ENCODE data around the gene MYOF. TPM values are rescaled to one million over a fixed set of nuclear protein-coding genes. Genes with fewer than 3 reads are reported as not detected.
"Not testable (repeated sequence)": the region's sequence is repeated elsewhere in the genome, so short reads cannot be mapped to it uniquely, and the experiment has no call there.

The MYOF gene
- total RNA-seq, 1 experiment from 2014 or later, result 376 TPM

- intact Hi-C loops (cut with micrococcal nuclease; ENCODE audit: unreplicated experiment), result no loop called here
- no peak for DNase-seq (ENCODE audit: low read depth, low spot score)
- no peak for ATAC-seq
Observed at GRCh38 chr10:93363891-93364648, 118.1 kb downstream of the MYOF start.

GRCh38 chr10:93358398-93358797, 123.7 kb downstream of the MYOF start:
- H3K4me3 ChIP-seq (ENCODE audit: low read depth in 2 of 2, low read length in 2 of 2); H3K4me1 ChIP-seq (ENCODE audit: control insufficient read depth, insufficient read depth, low read length); in situ Hi-C loops (cut with HindIII; ENCODE audit: low pct_unique_long_range_greater_than_20kb, low sequenced_read_pairs); BruUV-seq (replicated peaks); H3K27ac ChIP-seq (ENCODE audit: low read length); H3K9me3 ChIP-seq (ENCODE audit: control insufficient read depth, insufficient read depth, low read depth, low read length); intact Hi-C loops (cut with micrococcal nuclease; ENCODE audit: unreplicated experiment); DNase-seq (ENCODE audit: low read depth, low spot score); H3K27me3 ChIP-seq (ENCODE audit: control insufficient read depth, insufficient read depth, low read length); ATAC-seq: not testable (repeated sequence)
- CTCF ChIA-PET, result interaction anchor here (0.5 kb wide), 1 partner anchor 97 kb away, joined by 9 read pairs; no protein-coding TSS in a partner anchor
- peaks cover 71% of the 10 kb centered on the region for H3K36me3 ChIP-seq (ENCODE audit: control insufficient read depth, insufficient read depth, low read length)
- POLR2A ChIA-PET, result interaction anchor here (0.5 to 0.6 kb wide), 3 partner anchors 10 to 146 kb away, joined by 3 to 13 read pairs (median 11); no protein-coding TSS in a partner anchor

More at GRCh38 chr10:93363891-93364648, 118.1 kb downstream of the MYOF start:
- no TSS peak for BruUV-seq (replicated peaks)
- Histone ChIP-seq H3K36me3 (ENCODE audit: control insufficient read depth, insufficient read depth, low read length) (peaks cover 66% of the 10 kb centered on the region), H3K4me3 (ENCODE audit: low read depth in 2 of 2, low read length in 2 of 2) (no peak overlapping the region), H3K27ac (ENCODE audit: low read length) (no peak overlapping the region), H3K4me1 (ENCODE audit: control insufficient read depth, insufficient read depth, low read length) (no peaks in the 10 kb centered on the region), H3K9me3 (ENCODE audit: control insufficient read depth, insufficient read depth, low read depth, low read length) (no peaks in the 10 kb centered on the region), H3K27me3 (ENCODE audit: control insufficient read depth, insufficient read depth, low read length) (no peaks in the 10 kb centered on the region)
- in situ Hi-C loops (cut with HindIII; ENCODE audit: low pct_unique_long_range_greater_than_20kb, low sequenced_read_pairs), result no loop called here
- CTCF ChIA-PET, result no interaction called here
- POLR2A ChIA-PET, result no interaction called here
- TF ChIP-seq TCF7L2 (IDR thresholded peaks at IDR 0.05; ENCODE audit: low read depth, low read length) (no peak), REST (IDR thresholded peaks at IDR 0.05; ENCODE audit: insufficient read depth in 1 of 2, low read depth in 2 of 2, low read length in 1 of 2) (no peak), SIN3A (IDR thresholded peaks at IDR 0.05; ENCODE audit: borderline replicate concordance, insufficient read depth, low read depth, low read length) (no peak), CTCF (IDR thresholded peaks at IDR 0.05) (no peak), POLR2AphosphoS5 (IDR thresholded peaks at IDR 0.05; ENCODE audit: low read depth, low read length) (no peak)

GRCh38 chr10:93357680-93358079, 124.5 kb downstream of the MYOF start:
- DNase-seq (ENCODE audit: low read depth, low spot score), result no peak
- BruUV-seq (replicated peaks), result no TSS peak

More at GRCh38 chr10:93357680-93358079, 124.5 kb downstream of the MYOF start:
- H3K4me3 ChIP-seq (ENCODE audit: low read depth in 2 of 2, low read length in 2 of 2), result no peak overlapping the region
- TF ChIP-seq SIN3A (IDR thresholded peaks at IDR 0.05; ENCODE audit: borderline replicate concordance, insufficient read depth, low read depth, low read length) (no peak), REST (IDR thresholded peaks at IDR 0.05; ENCODE audit: insufficient read depth in 1 of 2, low read depth in 2 of 2, low read length in 1 of 2) (no peak), TCF7L2 (IDR thresholded peaks at IDR 0.05; ENCODE audit: low read depth, low read length) (no peak), CTCF (IDR thresholded peaks at IDR 0.05) (peak; percentile 73)
- H3K4me1 ChIP-seq (ENCODE audit: control insufficient read depth, insufficient read depth, low read length), result no peaks in the 10 kb centered on the region
- no peak overlapping the region for H3K27ac ChIP-seq (ENCODE audit: low read length)
- H3K9me3 ChIP-seq (ENCODE audit: control insufficient read depth, insufficient read depth, low read depth, low read length), result no peaks in the 10 kb centered on the region
- intact Hi-C loops (cut with micrococcal nuclease; ENCODE audit: unreplicated experiment), result no loop called here
- POLR2A ChIA-PET, result no interaction called here
- H3K36me3 ChIP-seq (ENCODE audit: control insufficient read depth, insufficient read depth, low read length), result peaks cover 74% of the 10 kb centered on the region
- 0 out of 2 replicates have a peak, but pooled peaks have one; percentile 64 for ATAC-seq
- H3K27me3 ChIP-seq (ENCODE audit: control insufficient read depth, insufficient read depth, low read length), result no peaks in the 10 kb centered on the region
- in situ Hi-C loops (cut with HindIII; ENCODE audit: low pct_unique_long_range_greater_than_20kb, low sequenced_read_pairs), result no loop called here
- CTCF ChIA-PET, result interaction anchor here (0.5 to 0.7 kb wide), 2 partner anchors 97 to 125 kb away, joined by 3 to 9 read pairs; no protein-coding TSS in a partner anchor
